GM10266 (cell line): Measurements from ENCODE around the gene ZNF440.

ENCODE experiments used
- DNase-seq: peaks from one replicate; pipeline ENCODE4 v3.0.0; 2012; ENCODE audit errors: extremely low spot score
- CTCF ChIP-seq: IDR thresholded peaks from 2 replicates; pipeline ENCODE4 v1.5.1; 2012; ENCODE audit warnings: mild to moderate bottlenecking, low read depth; ENCODE audit not compliant: control insufficient read depth, insufficient read depth; ENCODE audit errors: missing control alignments

ZNF440 gene

GRCh38 chr19:11880598-11880997 is 66.5 kb downstream of the ZNF440 start:
- no peak for TF ChIP-seq CTCF
- DNase-seq = no peak

GRCh38 chr19:11881151-11881800 is 67.2 kb downstream of the ZNF440 start:
- peak; percentile 42 for DNase-seq
- TF ChIP-seq CTCF = peak; percentile 47

- TF ChIP-seq CTCF = no peak
- DNase-seq = no peak
Measured at GRCh38 chr19:11882606-11883005, 68.5 kb downstream of the ZNF440 start.
